ENCODE data around the gene IDH2. TPM values are rescaled to one million over a fixed set of nuclear protein-coding genes. Genes with fewer than 3 reads are reported as not detected.

The IDH2 gene
- total RNA-seq, 1 experiment from 2014 or later: 43.2 TPM

- DNase-seq (ENCODE audit: low spot score): no peak
Observed at GRCh38 chr15:90044916-90045371, 57.3 kb downstream of the IDH2 start.

GRCh38 chr15:90044191-90044590, 58.1 kb downstream of the IDH2 start:
- DNase-seq (ENCODE audit: low spot score): no peak

GRCh38 chr15:90043530-90044010, 58.7 kb downstream of the IDH2 start:
- no peak for DNase-seq (ENCODE audit: low spot score)

- no peak for DNase-seq (ENCODE audit: low spot score)
Observed at GRCh38 chr15:90042766-90043529, 59.3 kb downstream of the IDH2 start.

- DNase-seq (ENCODE audit: low spot score): no peak
Observed at GRCh38 chr15:90042356-90042755, 59.9 kb downstream of the IDH2 start.

- DNase-seq (ENCODE audit: low spot score): no peak
Observed at GRCh38 chr15:90040618-90041017, 61.6 kb downstream of the IDH2 start.

GRCh38 chr15:90039996-90040395, 62.3 kb downstream of the IDH2 start:
- DNase-seq (ENCODE audit: low spot score): no peak

GRCh38 chr15:90038632-90039095, 63.6 kb downstream of the IDH2 start:
- DNase-seq (ENCODE audit: low spot score): no peak

- no peak for DNase-seq (ENCODE audit: low spot score)
Observed at GRCh38 chr15:90037961-90038631, 64.2 kb downstream of the IDH2 start.

GRCh38 chr15:90037511-90037860, 64.8 kb downstream of the IDH2 start:
- DNase-seq (ENCODE audit: low spot score): no peak

GRCh38 chr15:90036806-90037510, 65.3 kb downstream of the IDH2 start:
- no peak for DNase-seq (ENCODE audit: low spot score)

- DNase-seq (ENCODE audit: low spot score): no peak
Observed at GRCh38 chr15:90036343-90036742, 65.9 kb downstream of the IDH2 start.

- no peak for DNase-seq (ENCODE audit: low spot score)
Observed at GRCh38 chr15:90035840-90036230, 66.4 kb downstream of the IDH2 start.

- DNase-seq (ENCODE audit: low spot score): no peak
Observed at GRCh38 chr15:90035095-90035839, 67.0 kb downstream of the IDH2 start.

GRCh38 chr15:90033448-90033847, 68.8 kb downstream of the IDH2 start:
- DNase-seq (ENCODE audit: low spot score): no peak

Other genes with a start within 250 kb of the IDH2 start
- 60.9 and 81.4 TPM in 2 replicates for gene AP3S2, start 208.5 kb downstream of the IDH2 start, total RNA-seq (2014; rRNA removed; shearing (Covaris generic))
- 3.4 and 5.1 TPM in 2 replicates for gene ARPIN, start 189.5 kb downstream of the IDH2 start, total RNA-seq (2014; rRNA removed; shearing (Covaris generic))
- 4.7 and 8.4 TPM in 2 replicates for gene ZNF710, start 101.1 kb downstream of the IDH2 start, total RNA-seq (2014; rRNA removed; shearing (Covaris generic))
- gene SEMA4B, start 98.9 kb upstream of the IDH2 start, total RNA-seq (2014; rRNA removed; shearing (Covaris generic)): 13.5 and 18.9 TPM in 2 replicates
- 36.7 and 39.0 TPM in 2 replicates for gene CIB1, start 131.5 kb upstream of the IDH2 start, total RNA-seq (2014; rRNA removed; shearing (Covaris generic))
- gene GDPGP1, start 131.7 kb upstream of the IDH2 start, total RNA-seq (2014; rRNA removed; shearing (Covaris generic)): 3.1 and 3.6 TPM in 2 replicates
- 0.06 TPM in 1 of 2 replicates, not detected in the other for gene TTLL13, start 147.1 kb upstream of the IDH2 start, total RNA-seq (2014; rRNA removed; shearing (Covaris generic))
- gene NGRN, start 163.2 kb upstream of the IDH2 start, total RNA-seq (2014; rRNA removed; shearing (Covaris generic)): 66.1 and 74.5 TPM in 2 replicates
- 0.23 and 0.48 TPM in 2 replicates for gene ZNF774, start 249.8 kb upstream of the IDH2 start, total RNA-seq (2014; rRNA removed; shearing (Covaris generic))